ENCODE data around the gene TP73. TPM values are rescaled to one million over a fixed set of nuclear protein-coding genes. Genes with fewer than 3 reads are reported as not detected.

Gene TP73
- total RNA-seq, 1 experiment from 2014 or later, result 19.2 TPM

DNA sequence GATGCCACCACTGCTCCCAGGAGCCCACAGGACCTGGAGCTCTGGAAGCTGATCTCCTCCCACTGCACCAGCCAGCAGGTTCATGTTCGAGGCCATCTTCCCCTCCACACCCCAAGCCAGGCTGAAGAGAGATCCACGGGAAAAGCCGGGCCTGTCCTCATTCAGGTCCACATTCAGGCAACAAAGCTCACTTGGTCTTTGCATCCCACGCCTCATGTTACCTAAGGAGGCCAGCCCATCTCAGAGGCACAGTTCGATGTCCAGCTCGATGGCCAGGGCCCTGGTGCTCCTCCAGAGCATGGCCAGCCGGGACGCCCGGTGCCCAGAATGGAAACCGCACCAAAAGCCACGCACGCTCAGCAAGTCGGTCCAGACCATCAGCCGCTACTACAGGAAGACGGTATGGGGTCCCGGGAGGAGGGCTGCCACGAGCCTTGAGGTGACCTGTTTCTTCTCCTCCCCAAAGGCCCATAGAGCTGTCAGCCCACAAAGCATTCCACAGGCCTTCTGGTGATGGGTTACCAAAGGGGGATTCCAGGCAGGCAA, 100.2 kb downstream of the TP73 start, which contains the start of gene CCDC27:
CCDC27 (plus strand) TSS at position 51 of the 546 bp plus-strand sequence; CDS start at position 83, 32 bp downstream.
- H4K20me1 ChIP-seq (ENCODE audit: insufficient read depth), result no peaks in the 10 kb centered on the region
- BruUV-seq (replicated peaks), result no TSS peak
- H3K9me3 ChIP-seq (ENCODE audit: control insufficient read depth in 1 of 2, insufficient read depth in 1 of 2, low read depth in 1 of 2, low read length in 2 of 2), result no peaks in the 10 kb centered on the region
- TF ChIP-seq, protein P1, sequence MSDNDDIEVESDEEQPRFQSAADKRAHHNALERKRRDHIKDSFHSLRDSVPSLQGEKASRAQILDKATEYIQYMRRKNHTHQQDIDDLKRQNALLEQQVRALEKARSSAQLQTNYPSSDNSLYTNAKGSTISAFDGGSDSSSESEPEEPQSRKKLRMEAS (IDR thresholded peaks at IDR 0.05), result no peak
- TF ChIP-seq RAD21 (IDR thresholded peaks at IDR 0.05; ENCODE audit: low read depth), result no peak
- TF ChIP-seq ELF1 (IDR thresholded peaks at IDR 0.05; ENCODE audit: borderline replicate concordance, low read depth), result no peak
- no peak for TF ChIP-seq POLR2AphosphoS5 (IDR thresholded peaks at IDR 0.05; ENCODE audit: low read depth, low read length)
- no peak for TF ChIP-seq JUND (IDR thresholded peaks at IDR 0.05)
- TF ChIP-seq, protein P2, sequence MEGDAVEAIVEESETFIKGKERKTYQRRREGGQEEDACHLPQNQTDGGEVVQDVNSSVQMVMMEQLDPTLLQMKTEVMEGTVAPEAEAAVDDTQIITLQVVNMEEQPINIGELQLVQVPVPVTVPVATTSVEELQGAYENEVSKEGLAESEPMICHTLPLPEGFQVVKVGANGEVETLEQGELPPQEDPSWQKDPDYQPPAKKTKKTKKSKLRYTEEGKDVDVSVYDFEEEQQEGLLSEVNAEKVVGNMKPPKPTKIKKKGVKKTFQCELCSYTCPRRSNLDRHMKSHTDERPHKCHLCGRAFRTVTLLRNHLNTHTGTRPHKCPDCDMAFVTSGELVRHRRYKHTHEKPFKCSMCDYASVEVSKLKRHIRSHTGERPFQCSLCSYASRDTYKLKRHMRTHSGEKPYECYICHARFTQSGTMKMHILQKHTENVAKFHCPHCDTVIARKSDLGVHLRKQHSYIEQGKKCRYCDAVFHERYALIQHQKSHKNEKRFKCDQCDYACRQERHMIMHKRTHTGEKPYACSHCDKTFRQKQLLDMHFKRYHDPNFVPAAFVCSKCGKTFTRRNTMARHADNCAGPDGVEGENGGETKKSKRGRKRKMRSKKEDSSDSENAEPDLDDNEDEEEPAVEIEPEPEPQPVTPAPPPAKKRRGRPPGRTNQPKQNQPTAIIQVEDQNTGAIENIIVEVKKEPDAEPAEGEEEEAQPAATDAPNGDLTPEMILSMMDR (IDR thresholded peaks at IDR 0.05 in 2 of 3, conservative IDR thresholded peaks at IDR 0.05 in 1 of 3; ENCODE audit: borderline replicate concordance in 1 of 3, insufficient read depth in 1 of 3, low read depth in 2 of 3, low read length in 2 of 3), result no peak
- TF ChIP-seq CEBPB (IDR thresholded peaks at IDR 0.05; ENCODE audit: low read depth), result no peak
- TF ChIP-seq, protein P3, sequence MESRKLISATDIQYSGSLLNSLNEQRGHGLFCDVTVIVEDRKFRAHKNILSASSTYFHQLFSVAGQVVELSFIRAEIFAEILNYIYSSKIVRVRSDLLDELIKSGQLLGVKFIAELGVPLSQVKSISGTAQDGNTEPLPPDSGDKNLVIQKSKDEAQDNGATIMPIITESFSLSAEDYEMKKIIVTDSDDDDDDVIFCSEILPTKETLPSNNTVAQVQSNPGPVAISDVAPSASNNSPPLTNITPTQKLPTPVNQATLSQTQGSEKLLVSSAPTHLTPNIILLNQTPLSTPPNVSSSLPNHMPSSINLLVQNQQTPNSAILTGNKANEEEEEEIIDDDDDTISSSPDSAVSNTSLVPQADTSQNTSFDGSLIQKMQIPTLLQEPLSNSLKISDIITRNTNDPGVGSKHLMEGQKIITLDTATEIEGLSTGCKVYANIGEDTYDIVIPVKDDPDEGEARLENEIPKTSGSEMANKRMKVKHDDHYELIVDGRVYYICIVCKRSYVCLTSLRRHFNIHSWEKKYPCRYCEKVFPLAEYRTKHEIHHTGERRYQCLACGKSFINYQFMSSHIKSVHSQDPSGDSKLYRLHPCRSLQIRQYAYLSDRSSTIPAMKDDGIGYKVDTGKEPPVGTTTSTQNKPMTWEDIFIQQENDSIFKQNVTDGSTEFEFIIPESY (IDR thresholded peaks at IDR 0.05; ENCODE audit: extremely low read depth, insufficient replicate concordance, low read length), result no peak
- no peak for TF ChIP-seq ZFX (IDR thresholded peaks at IDR 0.05)
- no peak for TF ChIP-seq CBX3 (IDR thresholded peaks at IDR 0.05; ENCODE audit: low read depth)
- TF ChIP-seq POLR2A (IDR thresholded peaks at IDR 0.05; ENCODE audit: borderline replicate concordance, extremely low read depth, insufficient read depth, insufficient read length), result no peak
- TF ChIP-seq, protein P4, sequence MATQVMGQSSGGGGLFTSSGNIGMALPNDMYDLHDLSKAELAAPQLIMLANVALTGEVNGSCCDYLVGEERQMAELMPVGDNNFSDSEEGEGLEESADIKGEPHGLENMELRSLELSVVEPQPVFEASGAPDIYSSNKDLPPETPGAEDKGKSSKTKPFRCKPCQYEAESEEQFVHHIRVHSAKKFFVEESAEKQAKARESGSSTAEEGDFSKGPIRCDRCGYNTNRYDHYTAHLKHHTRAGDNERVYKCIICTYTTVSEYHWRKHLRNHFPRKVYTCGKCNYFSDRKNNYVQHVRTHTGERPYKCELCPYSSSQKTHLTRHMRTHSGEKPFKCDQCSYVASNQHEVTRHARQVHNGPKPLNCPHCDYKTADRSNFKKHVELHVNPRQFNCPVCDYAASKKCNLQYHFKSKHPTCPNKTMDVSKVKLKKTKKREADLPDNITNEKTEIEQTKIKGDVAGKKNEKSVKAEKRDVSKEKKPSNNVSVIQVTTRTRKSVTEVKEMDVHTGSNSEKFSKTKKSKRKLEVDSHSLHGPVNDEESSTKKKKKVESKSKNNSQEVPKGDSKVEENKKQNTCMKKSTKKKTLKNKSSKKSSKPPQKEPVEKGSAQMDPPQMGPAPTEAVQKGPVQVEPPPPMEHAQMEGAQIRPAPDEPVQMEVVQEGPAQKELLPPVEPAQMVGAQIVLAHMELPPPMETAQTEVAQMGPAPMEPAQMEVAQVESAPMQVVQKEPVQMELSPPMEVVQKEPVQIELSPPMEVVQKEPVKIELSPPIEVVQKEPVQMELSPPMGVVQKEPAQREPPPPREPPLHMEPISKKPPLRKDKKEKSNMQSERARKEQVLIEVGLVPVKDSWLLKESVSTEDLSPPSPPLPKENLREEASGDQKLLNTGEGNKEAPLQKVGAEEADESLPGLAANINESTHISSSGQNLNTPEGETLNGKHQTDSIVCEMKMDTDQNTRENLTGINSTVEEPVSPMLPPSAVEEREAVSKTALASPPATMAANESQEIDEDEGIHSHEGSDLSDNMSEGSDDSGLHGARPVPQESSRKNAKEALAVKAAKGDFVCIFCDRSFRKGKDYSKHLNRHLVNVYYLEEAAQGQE (IDR thresholded peaks at IDR 0.05; ENCODE audit: low read depth), result no peak
- TF ChIP-seq ZNF274 (IDR thresholded peaks at IDR 0.05; ENCODE audit: low read depth, low read length), result no peak
- no peak for TF ChIP-seq SP1 (IDR thresholded peaks at IDR 0.05; ENCODE audit: low read depth)
- TF ChIP-seq YY1 (IDR thresholded peaks at IDR 0.05; ENCODE audit: extremely low read depth, insufficient replicate concordance, low read depth, low read length), result no peak
- no peak for TF ChIP-seq FOSL1 (IDR thresholded peaks at IDR 0.05; ENCODE audit: low read depth)
- no peak for TF ChIP-seq EZH2 (IDR thresholded peaks at IDR 0.05)
- TF ChIP-seq SIN3A (IDR thresholded peaks at IDR 0.05; ENCODE audit: low read depth), result no peak
- no peak for TF ChIP-seq SRF (IDR thresholded peaks at IDR 0.05; ENCODE audit: low read depth)
- no peak for TF ChIP-seq EGR1 (IDR thresholded peaks at IDR 0.05; ENCODE audit: low read depth)
- no peak within 1 kb of the TSS for H3K27ac ChIP-seq (ENCODE audit: low read depth, low read length)
- ChIA-PET POLR2A (no interaction called here), CTCF (no interaction called here), RAD21 (ENCODE audit: low non-redundant PET in 1 of 2, low total read pairs in 2 of 2, uncharacterized antibody in 2 of 2, unreplicated experiment in 2 of 2) (no interaction called here)
- H3K27me3 ChIP-seq (ENCODE audit: insufficient read depth, low read length), result peaks cover 12% of the 10 kb centered on the region
- no peak within 1 kb of the TSS for H3K4me2 ChIP-seq (ENCODE audit: low read length)
- no peaks in the 10 kb centered on the region for H3K9me2 ChIP-seq (ENCODE audit: insufficient read depth)
- no peaks in the 10 kb centered on the region for H3K4me1 ChIP-seq (ENCODE audit: control insufficient read depth in 1 of 2, insufficient read depth in 2 of 2, low read length in 2 of 2)
- ATAC-seq (no peak), DNase-seq (ENCODE audit: low read depth, low spot score) (no peak)
- H3K4me3 ChIP-seq (replicated peaks in 1 of 2; ENCODE audit: low read depth in 1 of 2, low read length in 2 of 2), result no peak within 1 kb of the TSS
- H3K9ac ChIP-seq (ENCODE audit: low read length), result no peak within 1 kb of the TSS
- H3K79me2 ChIP-seq (ENCODE audit: insufficient read depth, low read length), result no peaks in the 10 kb centered on the region
- H2AFZ ChIP-seq (ENCODE audit: low read depth, low read length, poor library complexity, severe bottlenecking), result no peak within 1 kb of the TSS
- H3K36me3 ChIP-seq (ENCODE audit: control insufficient read depth in 1 of 2, insufficient read depth in 2 of 2, low read length in 2 of 2), result no peaks in the 10 kb centered on the region
- intact Hi-C loops (cut with micrococcal nuclease), result no loop called here
